K562 (cell line): ENCODE measurements around the gene RBM19. TPM values are rescaled to one million over a fixed set of nuclear protein-coding genes. Genes with fewer than 3 reads are reported as not detected.

Source experiments
- ATAC-seq: fragments of 200-7000 bp; cut with Tn5 transposase; 3 replicates; pipeline ENCODE4 v1.9.1; 2020; ENCODE audit warnings: moderate library complexity
- BruUV-seq: library from RNA; stranded (reverse); fragments of 400-500 nt; replicated peaks from 2 replicates; lab custom pipeline; 2021; lab: Mats Ljungman, UMichigan
- CTCF ChIA-PET: fragments of 300-600 bp; formaldehyde crosslinking; extraction: SDS; loops from one replicate; lab custom pipeline; 2021; ENCODE audit warnings: low intra/inter-chr PET ratio; lab: Yijun Ruan, JAX
- POLR2A ChIA-PET: fragments of 300-600, 350-650 bp; sonication (Branson Sonifier 250); formaldehyde crosslinking; extraction: SDS; loops from one replicate; lab custom pipeline; 2021; ENCODE audit warnings: antibody characterized with exemption, inconsistent platforms; lab: Yijun Ruan, JAX
- DNase-seq, 4 experiments: peaks; one replicate each; pipeline versions ENCODE4 v3.0.0 to v3.0.0-alpha.2; 2011 to 2018; ENCODE audit warnings: low spot score in 3 of 4, mixed read lengths in 3 of 4; ENCODE audit errors: extremely low read depth in 1 of 4
- FAIRE-seq: peaks from 2 replicates; lab custom pipeline; 2011; peaks lifted over from hg19 to GRCh38; lab: Jason Lieb, UNC
- H2AFZ ChIP-seq: 2 replicates; pipeline ENCODE4 v1.6.0; 2011; ENCODE audit warnings: low read depth, low read length, control low read depth, inconsistent platforms
- H3K27ac ChIP-seq: fragments of 200-600 bp; 3 replicates; pipeline ENCODE4 v1.8.0; 2011; ENCODE audit warnings: low read depth, mild to moderate bottlenecking, control low read depth, inconsistent platforms, low read length, moderate library complexity, mixed read lengths; ENCODE audit errors: extremely low read depth
- H3K27me3 ChIP-seq, 2 experiments: fragments of 300-600 bp in 1 of 2; 2 replicates in 1 of 2; 3 replicates in 1 of 2; pipeline versions ENCODE4 v1.6.0 to v1.8.0; 2011; ENCODE audit warnings: inconsistent platforms in 2 of 2, low read length in 2 of 2, mild to moderate bottlenecking in 1 of 2, mixed read lengths in 1 of 2, moderate library complexity in 1 of 2; ENCODE audit not compliant: control insufficient read depth in 2 of 2, insufficient read depth in 2 of 2
- H3K36me3 ChIP-seq: fragments of 300-600 bp; 3 replicates; pipeline ENCODE4 v1.8.0; 2011; ENCODE audit warnings: mild to moderate bottlenecking, low read length, inconsistent platforms; ENCODE audit not compliant: control insufficient read depth, insufficient read depth
- H3K4me1 ChIP-seq, 2 experiments: fragments of 200-600 bp in 1 of 2; replicated peaks in 1 of 2; 2 replicates in 1 of 2; 3 replicates in 1 of 2; pipeline versions ENCODE4 v1.5.1 to v1.8.0; 2011; ENCODE audit warnings: inconsistent platforms in 2 of 2, low read length in 2 of 2, mild to moderate bottlenecking in 1 of 2, mixed read lengths in 1 of 2, moderate library complexity in 1 of 2; ENCODE audit not compliant: control insufficient read depth in 2 of 2, insufficient read depth in 2 of 2
- H3K4me2 ChIP-seq: 2 replicates; pipeline ENCODE4 v1.6.1; 2011; ENCODE audit warnings: low read length, control low read depth, inconsistent platforms, mixed read lengths; ENCODE audit not compliant: insufficient read depth
- H3K4me3 ChIP-seq: fragments of 200-600 bp; sonication (generic), shearing (Covaris generic); 2 replicates; pipeline ENCODE4 v1.5.1; 2016; ENCODE audit warnings: control low read depth, inconsistent platforms
- H3K79me2 ChIP-seq: fragments of 200-600 bp; 3 replicates; pipeline ENCODE4 v1.8.0; 2011; ENCODE audit warnings: low read length, inconsistent platforms; ENCODE audit not compliant: control insufficient read depth, insufficient read depth
- H3K9ac ChIP-seq, 2 experiments: 2 replicates each; pipeline versions ENCODE4 v1.6.0 to v1.6.1; 2011; ENCODE audit warnings: low read depth in 2 of 2, low read length in 2 of 2, control low read depth in 1 of 2, inconsistent platforms in 1 of 2, mild to moderate bottlenecking in 1 of 2, mixed read lengths in 1 of 2; ENCODE audit not compliant: insufficient read depth in 1 of 2
- H3K9me1 ChIP-seq: one replicate; pipeline ENCODE4 v1.6.0; 2011; ENCODE audit warnings: inconsistent platforms, mild to moderate bottlenecking, low read length, moderate library complexity; ENCODE audit not compliant: control insufficient read depth, insufficient read depth
- H3K9me3 ChIP-seq: replicated peaks from 2 replicates; pipeline ENCODE4 v1.5.1; 2011; ENCODE audit warnings: low read depth, low read length, inconsistent platforms; ENCODE audit not compliant: control insufficient read depth, insufficient read depth
- H4K20me1 ChIP-seq: replicated peaks from 2 replicates; pipeline ENCODE4 v1.6.1; 2011; ENCODE audit warnings: low read length, inconsistent platforms, mixed read lengths; ENCODE audit not compliant: control insufficient read depth, insufficient read depth
- ADNP ChIP-seq: fragments of 200-800 bp; sonication (Bioruptor generic); IDR thresholded peaks from 2 replicates; pipeline ENCODE4 v1.6.1; 2016; ENCODE audit warnings: missing genetic modification characterization, missing compliant biosample characterization
- BCOR ChIP-seq: fragments of 450-650 bp; IDR thresholded peaks from 2 replicates; pipeline ENCODE4 v1.6.1; 2016
- KDM1A ChIP-seq, 2 experiments: fragments of 450-650 bp; IDR thresholded peaks; 2 replicates each; pipeline ENCODE4 v1.6.1; 2016; ENCODE audit warnings: mild to moderate bottlenecking in 2 of 2
- MTA3 ChIP-seq: fragments of 450-650 bp; formaldehyde crosslinking; IDR thresholded peaks from 2 replicates; pipeline ENCODE4 v1.6.1; 2017; ENCODE audit warnings: mild to moderate bottlenecking, borderline replicate concordance
- NR2F6 ChIP-seq: fragments of 450-650 bp; formaldehyde crosslinking; IDR thresholded peaks from 2 replicates; pipeline ENCODE4 v1.4.0; 2020; ENCODE audit warnings: mild to moderate bottlenecking
- RAD21 ChIP-seq, 2 experiments: fragments of 250-450 bp in 1 of 2; fragments of 450-650 bp in 1 of 2; sonication (Bioruptor Pico) in 1 of 2; formaldehyde crosslinking in 1 of 2; IDR thresholded peaks in 1 of 2; conservative IDR thresholded peaks in 1 of 2; 2 replicates each; pipeline versions ENCODE4 v1.4.0 to v1.8.0; 2020 to 2022; ENCODE audit warnings: mild to moderate bottlenecking in 2 of 2, moderate library complexity in 1 of 2
- RBM25 ChIP-seq: fragments of 200-400 bp; formaldehyde crosslinking; IDR thresholded peaks from 2 replicates; pipeline ENCODE4 v1.6.1; 2018; ENCODE audit warnings: low read length, low read depth, moderate library complexity; ENCODE audit not compliant: severe bottlenecking
- ZFP36 ChIP-seq: fragments of 150-350 bp; IDR thresholded peaks from 2 replicates; pipeline ENCODE4 v1.6.1; 2018; ENCODE audit warnings: low read length, low read depth; ENCODE audit not compliant: partially characterized antibody
- WGBS: fragments of 100-300 bp; shearing (Covaris generic); methylation state at CpG from one replicate; pipeline ENCODE4 v1.1.6; 2016; ENCODE audit warnings: low coverage, mixed read lengths; ENCODE audit not compliant: insufficient coverage; ENCODE audit errors: missing lambda C conversion rate; 5-methylcytosine and 5-hydroxymethylcytosine counted together
- in situ Hi-C: fragments of 300-500 bp; cut with MboI; formaldehyde crosslinking; loops from 4 replicates; pipeline ENCODE4 v1.15.0; 2018; ENCODE audit warnings: inconsistent platforms, mixed read lengths
- intact Hi-C: fragments of 100-400 bp; cut with micrococcal nuclease; formaldehyde crosslinking; loops from 2 replicates; pipeline ENCODE4 v1.14.2; 2022
- polyA plus RNA-seq, 8 experiments: library from polyadenylated mRNA; depleted of rRNA in 4 of 8; stranded (reverse) in 5 of 8; unstranded in 3 of 8; fragments of >200 nt; fragmentation: Nextera tagmentation in 2 of 8; fragmentation: Illumina TruSeq in 1 of 8; extraction: Ambion mirVana in 2 of 8; extraction: Trizol in 1 of 8; gene quantifications; 2 replicates each; pipeline versions ENCODE4 v1.2.1 to v1.2.3, GENCODE V29; 2011 to 2014; ENCODE audit warnings: inconsistent platforms in 1 of 8, missing spikeins in 1 of 8
- total RNA-seq, 7 experiments: library from RNA; depleted of rRNA in 6 of 7; stranded (reverse); fragments of >200 nt in 6 of 7; fragmentation: Illumina TruSeq in 2 of 7; extraction: Trizol in 2 of 7; gene quantifications; 2 replicates each; pipeline versions ENCODE4 v1.2.1 to v1.2.3, GENCODE V29; 2011 to 2021; ENCODE audit warnings: low replicate concordance in 1 of 7

RBM19 gene
- total and polyA plus RNA-seq, 9 of the 15 experiments (the other 6 are each of a cell fraction or from before 2014, with no cell fraction given) = 16.0 to 58.4 (median 37.9) TPM

DNA sequence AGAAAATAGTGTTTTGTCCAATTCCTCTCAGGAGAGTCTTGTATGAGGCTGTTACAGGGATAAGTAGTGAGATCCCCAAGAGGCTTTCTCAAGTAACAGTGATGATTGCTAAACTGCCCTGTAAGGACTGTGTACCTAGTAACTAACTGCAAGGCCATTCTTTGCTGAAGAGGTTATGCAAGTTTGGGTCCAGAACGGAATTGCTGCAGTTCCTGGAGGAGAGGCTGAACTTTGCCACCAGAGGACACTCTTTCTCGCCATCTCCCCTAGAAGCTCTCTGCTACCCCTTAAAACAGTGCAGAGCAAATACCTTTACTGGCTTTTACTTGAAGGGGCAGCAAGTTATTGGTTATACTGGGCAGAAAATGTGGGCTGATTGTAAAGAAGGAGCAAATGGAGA lies 180.0 kb downstream of the RBM19 start (continued):
- TF ChIP-seq RAD21 (CRISPR knock-in tag; conservative IDR thresholded peaks at IDR 0.05 in 1 of 2, IDR thresholded peaks at IDR 0.05 in 1 of 2) = peak in 1 of 2 experiments; percentile 29; a peak in 1 of 4 replicates
- no peak for TF ChIP-seq NR2F6 (CRISPR knock-in tag)

DNA sequence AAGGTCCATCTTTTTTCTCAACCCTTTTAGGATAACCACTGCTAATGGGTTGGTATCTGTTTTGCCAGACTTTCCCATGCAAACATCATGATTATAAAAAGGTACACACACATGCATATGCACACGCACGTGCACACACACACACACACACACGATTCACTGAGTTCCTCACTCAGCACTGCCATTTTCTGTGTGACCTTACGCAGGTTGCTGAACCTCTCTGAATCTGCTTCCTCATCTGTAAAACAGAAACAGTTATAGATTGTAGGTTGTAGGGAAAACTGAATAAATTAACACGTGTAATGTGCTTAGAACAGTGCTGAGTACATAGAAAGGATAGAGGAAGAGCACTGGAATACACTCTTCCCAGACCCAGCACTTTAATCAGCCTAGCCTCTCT lies 182.3 kb downstream of the RBM19 start:
- peaks cover 4 to 7% of the 10 kb centered on the region in 2 experiments; a peak in 3 of 5 replicates for H3K4me1 ChIP-seq
- no peaks in the 10 kb centered on the region for H3K79me2 ChIP-seq
- BruUV-seq = no TSS peak
- ATAC-seq (no peak), FAIRE-seq (no peak)
- WGBS = 38% methylated on average over 4 of the region's 5 CpGs
- H3K9me3 ChIP-seq = no peaks in the 10 kb centered on the region
- no peak overlapping the region for H3K27ac ChIP-seq
- no peak overlapping the region for H3K9ac ChIP-seq
- H4K20me1 ChIP-seq = no peaks in the 10 kb centered on the region
- no peaks in the 10 kb centered on the region for H3K27me3 ChIP-seq
- intact Hi-C loops = no loop called here
- H3K4me2 ChIP-seq = no peak overlapping the region
- H3K9me1 ChIP-seq = no peaks in the 10 kb centered on the region
- TF ChIP-seq ZFP36 (peak; percentile 72), RBM25 (peak; percentile 74), BCOR (peak; percentile 89), MTA3 (no peak), ADNP (tag) (peak; percentile 36; the same call in 1 of the 2 replicates), KDM1A (IDR thresholded peaks at IDR 0.05) (peak in 1 of 2 experiments; percentile 54; a peak in 1 of 4 replicates)
- TF ChIP-seq, all 486 proteins: peak for 5
- ChIA-PET POLR2A (no interaction called here), CTCF (no interaction called here)
- Histone ChIP-seq H2AFZ (no peak overlapping the region), H3K36me3 (no peaks in the 10 kb centered on the region), H3K4me3 (no peak overlapping the region)
- in situ Hi-C loops = no loop called here
- no peak for DNase-seq
